ENCODE measurements around the gene SH3BGR.
"Not testable (repeated sequence)": the region's sequence is repeated elsewhere in the genome, so short reads cannot be mapped to it uniquely, and the experiment has no call there.

Gene SH3BGR

GRCh38 chr21:39451332-39452206 lies at the start of gene SH3BGR:
Gene SH3BGR, plus strand, starts transcription at chr21:39451970. Its CDS starts 127 bp downstream, at chr21:39452097.
- DNase-seq: no peak

- no peak for DNase-seq
These were observed 45.7 kb upstream of the SH3BGR start for GRCh38 chr21:39406065-39406464.

GRCh38 chr21:39419204-39419603 lies 32.6 kb upstream of the SH3BGR start:
- not testable (repeated sequence) for DNase-seq

GRCh38 chr21:39422527-39423241 lies 29.1 kb upstream of the SH3BGR start:
- no peak for DNase-seq

- DNase-seq: no peak
These were observed 22.3 kb upstream of the SH3BGR start for GRCh38 chr21:39429445-39429844.

GRCh38 chr21:39430016-39430415 lies 21.8 kb upstream of the SH3BGR start:
- no peak for DNase-seq

GRCh38 chr21:39430457-39430856 lies 21.3 kb upstream of the SH3BGR start:
- DNase-seq: no peak

GRCh38 chr21:39430954-39431353 lies 20.8 kb upstream of the SH3BGR start:
- no peak for DNase-seq

GRCh38 chr21:39434950-39435349 lies 16.8 kb upstream of the SH3BGR start:
- DNase-seq: no peak

- DNase-seq: no peak
These were observed 12.5 kb upstream of the SH3BGR start for GRCh38 chr21:39439232-39439631.

- DNase-seq: peak; percentile 69
These were observed 10.0 kb upstream of the SH3BGR start for GRCh38 chr21:39441502-39442475.

- DNase-seq: no peak
These were observed 7.2 kb upstream of the SH3BGR start for GRCh38 chr21:39444421-39445180.

GRCh38 chr21:39445321-39446269 lies 6.2 kb upstream of the SH3BGR start, which contains the start of gene LCA5L:
Gene LCA5L, minus strand, starts transcription at chr21:39445778. Its CDS starts 17,285 bp downstream, at chr21:39428493.
- DNase-seq: peak; percentile 96

GRCh38 chr21:39447264-39447663 lies 4.5 kb upstream of the SH3BGR start:
- DNase-seq: no peak

- no peak for DNase-seq
These were observed 618 bp downstream of the SH3BGR start for GRCh38 chr21:39452207-39452969.

GRCh38 chr21:39452970-39453342 lies 1.2 kb downstream of the SH3BGR start:
- DNase-seq: no peak

GRCh38 chr21:39453571-39454179 lies 1.9 kb downstream of the SH3BGR start:
- DNase-seq: no peak

- DNase-seq: no peak
These were observed 3.3 kb downstream of the SH3BGR start for GRCh38 chr21:39454949-39455668.

GRCh38 chr21:39456665-39457064 lies 4.9 kb downstream of the SH3BGR start:
- DNase-seq: no peak

Measured in activated effector memory CD4-positive, alpha-beta T cell treated with anti-CD3 and anti-CD28 coated beads, Interleukin-2, amount 50 U/mL, for 16 hours (primary cell).